Caco-2 (cell line): ENCODE measurements around the gene ARL4A. TPM values are rescaled to one million over a fixed set of nuclear protein-coding genes. Genes with fewer than 3 reads are reported as not detected.

Experiments
- BruUV-seq: library from RNA; stranded (reverse); fragments of 400-500 nt; replicated peaks from 2 replicates; lab custom pipeline; 2021; lab: Mats Ljungman, UMichigan
- CTCF ChIA-PET: fragments of 300-600 bp; sonication (Branson Sonifier 250); formaldehyde crosslinking; loops from one replicate; lab custom pipeline; 2022; ENCODE audit warnings: antibody characterized with exemption; lab: Charles Lee
- POLR2A ChIA-PET: fragments of 300-600 bp; sonication (Branson Sonifier 250); formaldehyde crosslinking; loops from one replicate; lab custom pipeline; 2022; ENCODE audit warnings: antibody characterized with exemption; lab: Charles Lee
- DNase-seq, 2 experiments: peaks; one replicate each; pipeline versions ENCODE4 v3.0.0 to v3.0.0-alpha.2; 2020 to 2022
- H3K27me3 ChIP-seq: replicated peaks from 2 replicates; pipeline ENCODE4 v1.6.0; 2011; ENCODE audit warnings: low read length; ENCODE audit not compliant: control insufficient read depth, insufficient read depth
- H3K36me3 ChIP-seq: 2 replicates; pipeline ENCODE4 v1.5.1; 2011; ENCODE audit warnings: low read length; ENCODE audit not compliant: control insufficient read depth, insufficient read depth
- H3K4me1 ChIP-seq: fragments of 250-450 bp; sonication (Bioruptor Pico); 2 replicates; pipeline ENCODE4 v1.5.1; 2020; ENCODE audit warnings: mild to moderate bottlenecking
- H3K4me3 ChIP-seq: 2 replicates; pipeline ENCODE4 v1.5.1; 2011; ENCODE audit warnings: low read depth, mild to moderate bottlenecking, control low read depth, low read length
- H3K9me3 ChIP-seq: fragments of 250-450 bp; sonication (Bioruptor Pico); 2 replicates; pipeline ENCODE4 v1.5.1; 2020; ENCODE audit warnings: mild to moderate bottlenecking, moderate library complexity
- H3K27ac Mint-ChIP-seq: one replicate; pipeline ENCODE4 v1.8.0; 2022; ENCODE audit warnings: mixed read lengths; ENCODE audit not compliant: unreplicated experiment
- H3K27me3 Mint-ChIP-seq: one replicate; pipeline ENCODE4 v1.8.0; 2022; ENCODE audit warnings: mixed read lengths; ENCODE audit not compliant: insufficient read depth, unreplicated experiment
- H3K36me3 Mint-ChIP-seq: one replicate; pipeline ENCODE4 v1.8.0; 2022; ENCODE audit warnings: mild to moderate bottlenecking, mixed read lengths; ENCODE audit not compliant: insufficient read depth, unreplicated experiment
- H3K4me1 Mint-ChIP-seq: one replicate; pipeline ENCODE4 v1.8.0; 2022; ENCODE audit warnings: low read depth, mixed read lengths; ENCODE audit not compliant: unreplicated experiment
- H3K4me3 Mint-ChIP-seq: one replicate; pipeline ENCODE4 v1.8.0; 2022; ENCODE audit warnings: mild to moderate bottlenecking, moderate library complexity, mixed read lengths; ENCODE audit not compliant: unreplicated experiment
- H3K9me3 Mint-ChIP-seq: one replicate; pipeline ENCODE4 v1.8.0; 2022; ENCODE audit warnings: mixed read lengths; ENCODE audit not compliant: unreplicated experiment
- CTCF ChIP-seq, 2 experiments: fragments of 200-600 bp in 1 of 2; IDR thresholded peaks; 1 replicate in 1 of 2; 2 replicates in 1 of 2; pipeline versions ENCODE4 v1.5.1 to v1.8.0; 2011 to 2022; ENCODE audit warnings: antibody characterized with exemption in 1 of 2, control low read depth in 1 of 2, inconsistent platforms in 1 of 2, low read depth in 1 of 2, low read length in 1 of 2, mild to moderate bottlenecking in 1 of 2, moderate library complexity in 1 of 2; ENCODE audit not compliant: insufficient read depth in 1 of 2, severe bottlenecking in 1 of 2, unreplicated experiment in 1 of 2
- intact Hi-C: fragments of 100-400 bp; cut with micrococcal nuclease; formaldehyde crosslinking; loops from one replicate; pipeline ENCODE4 v1.10.0; 2022; ENCODE audit not compliant: unreplicated experiment
- total RNA-seq: library from RNA; stranded (reverse); gene quantifications from 2 replicates; pipeline ENCODE4 v1.2.3, GENCODE V29; 2022

Gene ARL4A
- total RNA-seq, 1 experiment from 2014 or later = 40.6 TPM

- POLR2A ChIA-PET = no interaction called here
- BruUV-seq = no TSS peak
- H3K36me3 ChIP-seq = no peaks in the 10 kb centered on the region
- no peaks in the 10 kb centered on the region for H3K9me3 ChIP-seq
- no peak for DNase-seq
- no peak overlapping the region for H3K4me3 ChIP-seq
- H3K4me3 Mint-ChIP-seq = no peak overlapping the region
- CTCF ChIA-PET = interaction anchor here (1.5 kb wide), 1 partner anchor 13 kb away, joined by 12 read pairs; the partner anchor contains the start of gene ARL4A
- H3K27ac Mint-ChIP-seq = no peak overlapping the region
- H3K27me3 ChIP-seq = no peaks in the 10 kb centered on the region
- peaks cover 11% of the 10 kb centered on the region for H3K9me3 Mint-ChIP-seq
- no peak for TF ChIP-seq CTCF (IDR thresholded peaks at IDR 0.05; ENCODE audit: insufficient read depth in 1 of 2, low read depth in 1 of 2, low read length in 1 of 2, severe bottlenecking in 1 of 2, unreplicated experiment in 1 of 2)
- peaks cover 19% of the 10 kb centered on the region for H3K4me1 Mint-ChIP-seq
- H3K36me3 Mint-ChIP-seq = no peaks in the 10 kb centered on the region
- intact Hi-C loops = loop anchor here (10.0 kb wide), 1 partner anchor 1071 kb away; no protein-coding TSS in a partner anchor
- H3K4me1 ChIP-seq = no peaks in the 10 kb centered on the region; the same call in 1 of the 2 replicates
- H3K27me3 Mint-ChIP-seq = no peaks in the 10 kb centered on the region
Observed at GRCh38 chr7:12674053-12674452, 13.4 kb upstream of the ARL4A start.

- Mint-ChIP-seq H3K27me3 (no peaks in the 10 kb centered on the region), H3K36me3 (no peaks in the 10 kb centered on the region), H3K4me1 (peaks cover 19% of the 10 kb centered on the region), H3K9me3 (peaks cover 11% of the 10 kb centered on the region), H3K27ac (no peak overlapping the region), H3K4me3 (no peak overlapping the region)
- Histone ChIP-seq H3K36me3 (no peaks in the 10 kb centered on the region), H3K27me3 (no peaks in the 10 kb centered on the region), H3K4me3 (no peak overlapping the region), H3K4me1 (no peaks in the 10 kb centered on the region; the same call in 1 of the 2 replicates), H3K9me3 (no peaks in the 10 kb centered on the region)
- intact Hi-C loops = loop anchor here (10.0 kb wide), 1 partner anchor 1070 kb away; no protein-coding TSS in a partner anchor
- peak; percentile 44 to 59 for TF ChIP-seq CTCF (IDR thresholded peaks at IDR 0.05; ENCODE audit: insufficient read depth in 1 of 2, low read depth in 1 of 2, low read length in 1 of 2, severe bottlenecking in 1 of 2, unreplicated experiment in 1 of 2)
- BruUV-seq = no TSS peak
- peak; percentile 49 to 72 for DNase-seq
- POLR2A ChIA-PET = interaction anchor here (1.3 kb wide), 1 partner anchor 12 kb away, joined by 7 read pairs; the partner anchor contains the start of gene ARL4A
- CTCF ChIA-PET = interaction anchor here (1.5 kb wide), 1 partner anchor 12 kb away, joined by 12 read pairs; the partner anchor contains the start of gene ARL4A
Observed at GRCh38 chr7:12674861-12675260, 12.6 kb upstream of the ARL4A start.

- H3K9me3 Mint-ChIP-seq = no peaks in the 10 kb centered on the region
- Histone ChIP-seq H3K9me3 (no peaks in the 10 kb centered on the region), H3K36me3 (no peaks in the 10 kb centered on the region), H3K27me3 (no peaks in the 10 kb centered on the region), H3K4me1 (peaks cover 18% of the 10 kb centered on the region), H3K4me3 (no peak overlapping the region)
- intact Hi-C loops = loop anchor here (1.0 to 10.0 kb wide), 2 partner anchors 579 to 841 kb away; no protein-coding TSS in a partner anchor
- CTCF ChIA-PET = interaction anchor here (1.3 kb wide), 1 partner anchor 491 kb away, joined by 4 read pairs; no protein-coding TSS in a partner anchor
- no TSS peak for BruUV-seq
- POLR2A ChIA-PET = no interaction called here
- TF ChIP-seq CTCF (IDR thresholded peaks at IDR 0.05; ENCODE audit: insufficient read depth in 1 of 2, low read depth in 1 of 2, low read length in 1 of 2, severe bottlenecking in 1 of 2, unreplicated experiment in 1 of 2) = peak; percentile 7 to 26
- no peak overlapping the region for H3K27ac Mint-ChIP-seq
- H3K36me3 Mint-ChIP-seq = peaks cover 17% of the 10 kb centered on the region
- no peak for DNase-seq
- H3K4me3 Mint-ChIP-seq = no peak overlapping the region
- no peaks in the 10 kb centered on the region for H3K27me3 Mint-ChIP-seq
- H3K4me1 Mint-ChIP-seq = peaks cover 35% of the 10 kb centered on the region
Observed at GRCh38 chr7:12683678-12684585, 3.5 kb upstream of the ARL4A start.
